Measurements from ENCODE around the gene MRPL17.

MRPL17 gene

GRCh38 chr11:6682591-6682935, 577 bp downstream of the MRPL17 start:
- no peak for DNase-seq (ENCODE audit: low read depth)

- DNase-seq (ENCODE audit: low read depth), result no peak
These were observed 1.2 kb downstream of the MRPL17 start for GRCh38 chr11:6681949-6682348.

DNA sequence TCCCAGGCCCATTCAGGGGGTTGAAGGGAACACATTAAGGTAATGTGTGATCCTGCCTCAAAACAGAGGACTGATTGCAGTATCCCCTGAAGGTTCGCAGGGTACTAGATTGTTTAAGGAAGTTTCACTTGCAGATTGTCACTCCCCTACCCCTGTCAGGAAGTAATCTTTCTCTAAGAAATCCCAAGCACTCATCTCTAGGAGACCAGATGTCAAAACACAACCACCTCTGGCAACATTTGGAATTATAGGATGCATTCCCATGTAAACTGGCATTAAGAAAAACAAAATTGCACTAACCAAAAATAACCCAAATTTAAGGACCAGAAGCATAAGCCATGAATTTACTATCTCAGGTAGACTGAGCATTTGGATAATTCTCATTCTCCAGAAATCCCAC, 1.6 kb downstream of the MRPL17 start:
- no peak for DNase-seq (ENCODE audit: low read depth)

GRCh38 chr11:6677018-6677417, 6.1 kb downstream of the MRPL17 start:
- no peak for DNase-seq (ENCODE audit: low read depth)

GRCh38 chr11:6674862-6675261, 8.3 kb downstream of the MRPL17 start:
- no peak for DNase-seq (ENCODE audit: low read depth)

DNA sequence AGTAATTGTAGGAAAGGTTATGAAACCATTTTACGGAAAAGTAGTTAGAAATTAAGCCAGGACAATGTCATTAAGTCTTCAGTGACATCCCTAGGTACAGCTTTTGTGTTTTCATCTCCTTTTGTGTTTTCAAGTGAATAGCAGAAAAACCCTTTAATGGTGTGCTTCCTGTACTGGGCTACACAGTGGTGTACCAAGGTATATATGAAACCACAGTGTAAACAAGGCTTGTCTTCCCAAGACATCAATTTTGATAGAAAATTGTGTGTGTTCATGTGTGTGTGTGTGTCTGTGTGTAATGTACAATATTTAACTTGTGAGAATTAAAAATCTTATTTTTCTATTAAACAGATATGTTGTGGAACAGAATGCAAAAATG, 8.9 kb downstream of the MRPL17 start:
- DNase-seq (ENCODE audit: low read depth), result no peak

DNA sequence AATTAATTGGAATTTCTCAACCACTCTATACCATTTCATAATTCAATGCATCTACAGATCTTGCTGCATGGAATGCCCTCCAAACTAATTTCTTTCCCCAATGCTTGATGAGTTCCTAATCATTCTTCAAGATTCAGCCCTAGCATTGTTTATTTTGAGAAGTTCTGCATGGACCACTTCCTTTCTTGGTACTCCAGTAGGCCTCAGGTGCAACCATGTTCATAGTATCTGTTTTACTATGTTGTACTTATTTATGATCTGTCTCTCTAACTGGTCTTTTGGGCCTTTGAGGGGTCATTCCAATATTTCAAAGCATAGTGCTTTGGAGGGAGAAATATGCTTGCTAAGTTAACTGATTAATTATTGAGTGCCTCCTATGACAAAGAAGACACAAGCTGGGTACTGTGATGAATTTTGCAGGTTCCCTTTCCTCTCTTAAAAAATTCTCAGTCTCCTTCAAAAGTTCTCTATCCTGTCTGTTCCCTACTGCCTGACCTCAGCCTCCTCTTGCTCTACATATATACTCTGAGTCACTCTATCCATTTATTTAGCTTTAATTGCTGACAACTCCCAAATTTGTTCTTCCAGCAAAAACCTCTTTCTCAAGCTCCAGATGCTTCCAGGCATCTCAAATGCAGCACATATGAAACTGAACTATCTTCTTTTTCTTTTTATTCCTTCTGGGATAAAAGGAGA, 9.5 kb downstream of the MRPL17 start:
- DNase-seq (ENCODE audit: low read depth), result no peak

- no peak for DNase-seq (ENCODE audit: low read depth)
These were observed 11.1 kb downstream of the MRPL17 start for GRCh38 chr11:6671991-6672390.

DNA sequence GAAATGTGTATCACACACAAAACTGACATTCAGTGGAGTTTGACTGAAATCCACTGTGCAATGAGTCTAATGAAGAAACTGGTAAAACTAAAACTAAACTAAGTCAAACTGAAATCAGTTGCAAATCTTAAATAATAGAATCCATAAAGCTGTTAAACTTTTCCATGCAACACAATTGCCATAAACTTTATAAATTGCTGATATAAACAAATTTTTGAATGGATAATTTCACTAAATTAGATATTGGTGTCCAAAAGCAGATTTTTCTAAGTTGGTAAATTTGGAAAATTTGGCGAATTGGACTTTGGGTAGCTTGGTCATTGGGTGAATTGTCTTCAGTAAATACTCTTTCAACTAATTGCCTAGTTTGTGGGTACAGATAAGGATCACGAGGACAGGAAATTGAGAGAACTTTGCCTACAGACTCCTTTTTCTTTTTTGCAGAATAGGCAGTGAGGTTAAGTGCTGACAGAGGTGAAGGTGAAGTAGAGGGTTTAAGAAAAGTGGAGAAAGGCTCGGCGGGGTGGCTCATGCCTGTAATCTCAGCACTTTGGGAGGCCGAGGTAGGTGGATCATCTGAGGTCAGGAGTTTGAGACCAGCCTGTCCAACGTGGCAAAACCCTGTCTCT, 12.8 kb downstream of the MRPL17 start:
- DNase-seq (ENCODE audit: low read depth), result no peak

GRCh38 chr11:6667733-6668374, 15.3 kb downstream of the MRPL17 start:
- no peak for DNase-seq (ENCODE audit: low read depth)

GRCh38 chr11:6666302-6667183, 16.6 kb downstream of the MRPL17 start:
- DNase-seq (ENCODE audit: low read depth), result no peak

DNA sequence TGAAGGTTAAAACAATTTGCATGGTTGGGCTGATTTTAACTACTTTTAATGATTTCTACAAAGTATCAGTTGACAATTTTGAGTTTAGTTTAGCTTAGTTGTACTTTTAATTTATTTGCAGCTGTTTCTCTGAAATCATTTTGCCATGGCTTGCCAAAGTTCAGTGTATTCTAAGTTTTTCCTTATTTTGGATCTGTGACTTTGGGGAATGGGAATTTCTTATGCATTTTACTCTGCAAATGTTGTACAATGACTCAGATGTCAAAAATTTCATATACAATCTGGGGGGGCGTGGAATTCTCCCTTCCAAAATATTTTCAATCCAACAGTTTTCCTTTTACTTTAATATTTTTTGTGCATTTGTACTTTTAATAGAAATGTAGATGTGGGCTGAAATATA, 18.6 kb downstream of the MRPL17 start:
- DNase-seq (ENCODE audit: low read depth), result no peak

DNA sequence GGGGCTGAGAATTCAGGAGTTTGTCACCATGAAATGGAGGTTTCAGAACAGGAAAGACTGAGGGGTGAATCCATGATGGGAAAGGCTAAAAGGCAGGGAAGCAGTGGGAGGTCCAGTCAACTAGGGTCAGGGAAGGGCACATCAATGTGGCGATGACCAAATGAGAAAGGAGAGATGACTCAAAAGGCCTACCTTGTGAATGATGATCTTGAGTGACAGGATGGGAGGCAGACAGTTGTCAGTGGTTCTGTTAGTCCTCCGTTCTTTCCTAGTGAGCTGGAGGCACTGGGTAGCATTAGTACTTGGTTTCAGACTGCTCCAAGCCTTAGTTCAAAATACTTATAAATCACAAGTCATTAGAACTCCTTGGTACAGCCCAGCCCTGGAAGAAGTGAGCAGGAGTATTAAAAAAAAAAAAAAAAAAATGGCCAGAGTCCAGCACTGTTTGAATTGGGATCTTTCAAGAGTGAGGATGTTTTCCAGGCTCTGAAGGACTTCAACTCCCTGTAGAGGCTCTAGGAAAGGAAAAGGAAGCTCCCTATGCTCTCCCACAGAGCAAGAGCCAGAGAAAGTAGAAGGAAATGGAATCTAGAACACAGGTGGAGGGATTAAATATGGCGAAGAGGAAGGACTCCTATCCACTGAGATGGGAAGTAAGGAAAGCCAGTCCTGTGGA, 19.2 kb downstream of the MRPL17 start:
- no peak for DNase-seq (ENCODE audit: low read depth)

DNA sequence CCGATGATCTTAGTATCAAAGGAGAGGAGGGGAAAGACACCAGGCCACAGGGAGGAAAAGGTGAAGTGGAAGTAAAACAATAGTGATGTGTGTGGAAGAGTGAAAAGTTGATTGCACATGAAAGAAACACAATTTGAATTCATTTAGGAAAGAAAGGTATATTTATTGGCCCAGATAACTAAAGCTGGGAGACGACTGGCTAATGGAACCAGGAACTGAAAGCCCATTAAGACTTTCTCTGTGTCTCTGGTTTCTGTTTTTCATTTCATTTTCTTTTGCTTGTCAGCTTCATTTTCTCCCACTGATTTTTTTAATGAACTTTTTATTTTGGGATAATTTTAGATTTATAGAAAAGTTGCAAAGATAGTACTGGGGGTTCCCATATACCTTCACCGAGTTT, 22.4 kb downstream of the MRPL17 start:
- DNase-seq (ENCODE audit: low read depth), result no peak

DNA sequence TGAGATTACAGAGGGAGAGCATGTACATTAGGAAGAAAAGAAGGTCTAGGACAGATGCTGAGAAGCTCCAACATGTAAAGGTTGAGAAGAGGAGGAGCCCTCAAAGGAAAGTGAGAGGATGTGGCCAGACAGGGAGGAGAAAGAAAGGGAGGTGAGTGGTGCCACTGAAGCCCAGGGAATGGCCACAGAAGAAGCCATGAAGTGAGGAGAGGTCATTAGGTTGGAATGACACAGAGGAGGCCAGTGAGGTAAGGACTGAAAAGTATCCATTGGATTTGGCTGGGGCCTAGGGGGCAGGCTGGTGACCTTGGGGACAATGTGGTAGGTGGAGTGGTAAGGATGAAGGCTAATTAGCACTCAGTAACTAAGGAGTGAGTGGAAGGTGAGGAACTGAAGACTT, 24.5 kb downstream of the MRPL17 start:
- DNase-seq (ENCODE audit: low read depth), result no peak

DNA sequence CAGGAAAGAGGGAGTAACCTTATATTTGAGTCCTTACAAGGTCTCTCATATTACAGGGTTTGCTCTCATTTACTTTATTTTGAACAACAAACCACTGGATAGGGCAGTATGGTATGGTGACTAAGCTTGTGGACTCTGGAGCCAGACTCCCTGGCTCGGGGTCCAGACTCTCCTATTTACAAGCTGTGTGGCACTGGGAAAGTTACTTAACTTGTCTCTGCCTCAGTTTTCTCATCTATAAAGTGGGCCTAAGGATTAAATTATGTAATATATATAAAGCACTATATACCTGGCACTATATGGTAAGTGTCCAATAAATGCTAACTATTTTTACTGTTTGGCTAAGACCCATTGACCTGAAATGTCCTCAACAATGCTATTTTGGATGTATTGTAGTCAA, 25.8 kb downstream of the MRPL17 start:
- no peak for DNase-seq (ENCODE audit: low read depth)

DNA sequence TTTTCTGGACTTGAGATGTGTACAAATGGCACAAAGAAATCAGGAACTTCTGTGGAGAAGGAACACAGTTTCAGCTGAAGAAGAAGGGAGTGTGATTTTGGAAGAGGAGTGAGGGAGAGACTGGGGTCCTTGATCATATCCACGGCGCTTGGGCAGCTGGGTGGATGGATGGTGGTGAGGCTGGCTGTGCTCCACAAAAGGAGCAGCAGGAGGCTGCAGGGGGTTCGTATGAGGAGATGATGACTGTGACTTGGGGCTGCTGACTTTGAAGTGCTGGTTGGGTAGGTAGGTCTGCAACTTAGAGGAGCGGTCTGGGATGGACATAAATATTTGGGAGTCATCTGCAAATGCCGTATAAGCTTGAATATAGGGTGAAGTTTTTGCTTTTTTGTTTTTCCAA, 26.2 kb downstream of the MRPL17 start:
- DNase-seq (ENCODE audit: low read depth), result no peak

DNA sequence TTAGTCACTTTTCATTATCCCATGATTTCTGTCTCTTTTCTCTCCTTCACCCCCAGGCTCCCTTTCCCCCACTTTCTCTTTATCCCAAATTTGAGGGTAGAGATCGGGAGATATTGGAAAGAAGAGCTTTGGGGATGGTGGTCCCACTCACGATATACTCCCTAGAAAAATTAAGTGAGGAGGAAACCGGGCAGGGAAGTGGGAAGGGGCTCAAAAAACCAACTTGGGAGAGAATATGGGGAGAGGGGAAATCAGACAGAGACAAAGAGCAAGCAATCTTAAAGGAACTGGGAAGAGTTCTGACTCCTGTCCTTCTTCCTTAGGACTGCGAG, 26.6 kb downstream of the MRPL17 start:
- no peak for DNase-seq (ENCODE audit: low read depth)

GRCh38 chr11:6655790-6656583, 27.2 kb downstream of the MRPL17 start, which contains the start of gene DCHS1:
Gene DCHS1 (minus strand): TSS chr11:6655809. CDS start chr11:6641613, 14,196 bp downstream.
- peak; percentile 19 for DNase-seq (ENCODE audit: low read depth)

- DNase-seq (ENCODE audit: low read depth), result no peak
These were observed 27.9 kb downstream of the MRPL17 start for GRCh38 chr11:6655020-6655789.
